Renal pelvis (tissue), 12 donors: ENCODE data around the gene FGL2. TPM values are rescaled to one million over a fixed set of nuclear protein-coding genes. Genes with fewer than 3 reads are reported as not detected.
"Not testable (repeated sequence)": the region's sequence is repeated elsewhere in the genome, so short reads cannot be mapped to it uniquely, and the experiment has no call there.

Experiments
- DNase-seq: peaks from one replicate; pipeline ENCODE4 v3.0.0-alpha.2; 2013
- long read RNA-seq, 16 experiments: transcript quantifications; one replicate each; lab custom pipeline, GENCODE V29; 2026
- polyA plus RNA-seq, 3 donors: library from polyadenylated mRNA; unstranded; fragments of 120-200 nt; gene quantifications; one replicate each; pipeline ENCODE4 v1.2.1, GENCODE V29; 2013; ENCODE audit not compliant: insufficient read length in 3 of 3

Gene FGL2
- polyA plus RNA-seq: 10 to 100 TPM; 33.2 to 48.7 (median 35.1) TPM
- long read RNA-seq, donor 1, full-length matches to known transcripts: 27 of 27 reads
- long read RNA-seq, donor 1, partial matches to known transcripts: 0 of 27 reads
- long read RNA-seq, donor 1, other reads (novel, unspliced or antisense): 0 of 27 reads
- long read RNA-seq, donor 2, full-length matches to known transcripts: 20 of 29 reads
- long read RNA-seq, donor 2, partial matches to known transcripts: 9 of 29 reads
- long read RNA-seq, donor 2, other reads (novel, unspliced or antisense): 0 of 29 reads
- long read RNA-seq, donor 3, full-length matches to known transcripts: 61 of 61 reads
- long read RNA-seq, donor 3, partial matches to known transcripts: 0 of 61 reads
- long read RNA-seq, donor 3, other reads (novel, unspliced or antisense): 0 of 61 reads
- long read RNA-seq, donor 4, full-length matches to known transcripts: 29 of 29 reads
- long read RNA-seq, donor 4, partial matches to known transcripts: 0 of 29 reads
- long read RNA-seq, donor 4, other reads (novel, unspliced or antisense): 0 of 29 reads
- long read RNA-seq, donor 5, full-length matches to known transcripts: 7 of 7 reads
- long read RNA-seq, donor 5, partial matches to known transcripts: 0 of 7 reads
- long read RNA-seq, donor 5, other reads (novel, unspliced or antisense): 0 of 7 reads
- long read RNA-seq, donor 6, full-length matches to known transcripts: 38 of 52 reads
- long read RNA-seq, donor 6, partial matches to known transcripts: 14 of 52 reads
- long read RNA-seq, donor 6, other reads (novel, unspliced or antisense): 0 of 52 reads
- long read RNA-seq, donor 7, full-length matches to known transcripts: 62 of 62 reads
- long read RNA-seq, donor 7, partial matches to known transcripts: 0 of 62 reads
- long read RNA-seq, donor 7, other reads (novel, unspliced or antisense): 0 of 62 reads
- long read RNA-seq, donor 8, full-length matches to known transcripts: 5 of 5 reads
- long read RNA-seq, donor 8, partial matches to known transcripts: 0 of 5 reads
- long read RNA-seq, donor 8, other reads (novel, unspliced or antisense): 0 of 5 reads
- long read RNA-seq, donor 9, full-length matches to known transcripts: 57 of 57 reads
- long read RNA-seq, donor 9, partial matches to known transcripts: 0 of 57 reads
- long read RNA-seq, donor 9, other reads (novel, unspliced or antisense): 0 of 57 reads
- long read RNA-seq, donor 10, full-length matches to known transcripts: 27 of 27 reads
- long read RNA-seq, donor 10, partial matches to known transcripts: 0 of 27 reads
- long read RNA-seq, donor 10, other reads (novel, unspliced or antisense): 0 of 27 reads
- long read RNA-seq, donor 11, full-length matches to known transcripts: 20 of 20 reads
- long read RNA-seq, donor 11, partial matches to known transcripts: 0 of 20 reads
- long read RNA-seq, donor 11, other reads (novel, unspliced or antisense): 0 of 20 reads
- long read RNA-seq, donor 12, full-length matches to known transcripts: 45 of 45 reads
- long read RNA-seq, donor 12, partial matches to known transcripts: 0 of 45 reads
- long read RNA-seq, donor 12, other reads (novel, unspliced or antisense): 0 of 45 reads
- long read RNA-seq, donor 13, full-length matches to known transcripts: 27 of 27 reads
- long read RNA-seq, donor 13, partial matches to known transcripts: 0 of 27 reads
- long read RNA-seq, donor 13, other reads (novel, unspliced or antisense): 0 of 27 reads
- long read RNA-seq, donor 14, full-length matches to known transcripts: 52 of 52 reads
- long read RNA-seq, donor 14, partial matches to known transcripts: 0 of 52 reads
- long read RNA-seq, donor 14, other reads (novel, unspliced or antisense): 0 of 52 reads
- long read RNA-seq, donor 15, full-length matches to known transcripts: 39 of 39 reads
- long read RNA-seq, donor 15, partial matches to known transcripts: 0 of 39 reads
- long read RNA-seq, donor 15, other reads (novel, unspliced or antisense): 0 of 39 reads
- long read RNA-seq, donor 16, full-length matches to known transcripts: 78 of 78 reads
- long read RNA-seq, donor 16, partial matches to known transcripts: 0 of 78 reads
- long read RNA-seq, donor 16, other reads (novel, unspliced or antisense): 0 of 78 reads

DNA sequence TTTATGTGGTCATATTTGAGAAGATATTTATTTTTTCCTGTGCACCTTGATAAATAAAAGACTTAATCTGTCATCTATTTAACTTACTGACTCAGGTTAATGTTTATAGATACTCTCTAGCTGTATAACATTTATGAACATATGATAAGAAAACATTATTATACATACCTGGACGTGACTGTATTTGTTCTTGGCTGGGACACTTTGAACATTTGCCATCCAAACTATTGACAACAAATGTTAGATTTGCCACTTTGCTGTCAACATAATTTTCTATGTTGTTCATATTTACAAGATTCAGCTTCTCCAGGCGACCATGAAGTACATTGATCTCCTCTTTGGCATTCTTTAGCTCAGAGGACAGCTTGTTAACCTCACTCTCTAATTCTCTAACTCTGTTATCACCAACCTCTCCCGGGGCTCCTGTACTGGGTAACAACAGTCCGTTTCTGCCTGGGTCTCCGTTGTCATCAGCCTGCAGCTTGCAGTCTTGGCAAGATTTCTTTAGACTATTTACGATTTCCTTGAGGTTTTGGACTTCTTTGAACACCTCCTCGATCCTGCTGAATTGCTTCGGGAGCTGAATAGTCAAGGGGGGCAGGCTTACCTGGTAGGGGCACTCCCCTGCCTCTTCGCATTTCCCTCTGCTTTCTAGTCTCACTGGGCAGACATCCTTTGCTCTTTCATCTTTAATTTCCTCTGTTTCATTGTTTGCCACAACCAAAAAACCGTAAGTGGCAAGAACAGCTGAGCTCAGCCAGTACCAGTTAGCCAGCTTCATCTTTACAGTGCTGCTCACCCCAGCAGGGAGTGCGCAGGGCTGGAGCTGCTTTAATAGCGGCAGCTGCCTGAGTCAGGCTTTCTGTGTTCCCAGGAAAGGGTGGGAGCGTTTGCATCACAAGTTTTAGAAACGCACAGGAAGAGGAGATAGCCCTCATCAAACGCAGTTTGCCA, at the start of gene FGL2:
FGL2 (minus strand) TSS at position 807 of the 954 bp plus-strand sequence; CDS start at position 781, 26 bp downstream.
- peak; percentile 19 for DNase-seq

GRCh38 chr7:77248154-77248553, 48.5 kb upstream of the FGL2 start:
- no peak for DNase-seq

GRCh38 chr7:77247206-77247850, 47.7 kb upstream of the FGL2 start:
- peak; percentile 36 for DNase-seq

DNA sequence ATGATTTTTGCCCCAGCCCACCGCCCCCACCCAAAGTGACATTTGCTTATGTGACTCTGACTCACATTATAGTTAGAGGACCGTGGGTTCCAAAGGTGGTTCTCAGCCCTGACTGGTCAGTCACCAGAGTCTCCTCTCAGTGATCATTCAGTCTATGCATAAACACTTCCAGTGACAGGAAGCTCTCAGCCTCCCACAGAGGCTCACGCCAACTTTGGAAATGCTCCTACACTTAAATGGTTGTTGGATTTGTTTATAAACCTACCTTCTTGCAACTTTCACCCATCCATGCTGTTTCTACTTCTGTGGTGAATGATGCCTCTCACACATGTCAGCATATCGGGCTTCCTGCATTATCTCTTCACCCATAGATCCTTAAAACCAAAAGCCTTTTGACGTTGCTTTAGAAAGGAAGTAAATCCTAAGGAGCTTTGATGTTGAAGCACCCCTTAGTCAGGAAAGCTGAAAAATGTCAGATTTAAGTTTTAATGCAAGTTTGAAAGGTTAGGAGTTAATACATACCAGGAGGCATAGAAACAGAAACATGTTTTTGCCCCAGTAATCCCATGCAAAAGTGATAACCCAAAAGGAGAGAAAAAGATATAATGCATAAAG, 46.5 kb upstream of the FGL2 start:
- DNase-seq: no peak

GRCh38 chr7:77245015-77245755, 45.6 kb upstream of the FGL2 start:
- DNase-seq: no peak

- DNase-seq: no peak
Observed at GRCh38 chr7:77244222-77244934, 44.8 kb upstream of the FGL2 start.

DNA sequence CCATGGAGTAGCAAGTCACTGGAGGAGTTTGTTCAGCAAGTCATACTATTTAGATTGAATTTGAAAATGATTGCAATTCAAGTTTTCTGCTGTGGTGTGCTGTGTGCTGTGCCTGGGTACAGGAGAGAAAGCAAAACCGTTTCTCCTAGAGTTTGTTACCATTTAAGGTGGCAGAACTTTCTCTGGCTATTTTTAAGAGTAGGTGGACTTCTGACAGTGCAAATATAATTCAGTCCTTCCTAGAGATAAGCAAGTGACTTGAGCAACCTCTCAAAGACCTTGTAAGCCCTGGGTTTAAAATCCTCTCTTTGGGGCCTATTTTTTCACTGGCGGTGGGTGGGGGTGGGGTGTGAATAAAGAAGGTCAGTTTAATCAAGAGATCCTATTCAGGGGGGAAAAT, 42.9 kb upstream of the FGL2 start:
- DNase-seq: no peak

DNA sequence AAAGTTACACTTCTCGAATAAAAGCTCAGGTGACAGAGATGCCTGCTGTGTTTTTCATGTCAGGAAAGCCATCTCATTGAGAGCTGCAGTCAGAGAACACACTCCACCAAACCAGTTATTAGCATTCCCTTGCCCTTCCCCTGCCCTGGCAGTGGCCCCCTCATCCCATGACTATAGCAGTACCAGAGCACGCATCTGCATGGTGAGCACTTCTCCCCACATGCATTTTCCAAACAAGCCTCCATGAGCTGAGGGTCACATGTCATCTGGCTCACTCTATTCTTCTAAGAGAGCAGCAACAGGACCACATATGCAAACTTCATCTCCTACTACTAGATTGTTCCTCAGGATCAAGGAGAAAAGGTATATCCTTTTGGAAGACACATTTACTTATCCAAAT, 42.4 kb upstream of the FGL2 start:
- DNase-seq: no peak

DNA sequence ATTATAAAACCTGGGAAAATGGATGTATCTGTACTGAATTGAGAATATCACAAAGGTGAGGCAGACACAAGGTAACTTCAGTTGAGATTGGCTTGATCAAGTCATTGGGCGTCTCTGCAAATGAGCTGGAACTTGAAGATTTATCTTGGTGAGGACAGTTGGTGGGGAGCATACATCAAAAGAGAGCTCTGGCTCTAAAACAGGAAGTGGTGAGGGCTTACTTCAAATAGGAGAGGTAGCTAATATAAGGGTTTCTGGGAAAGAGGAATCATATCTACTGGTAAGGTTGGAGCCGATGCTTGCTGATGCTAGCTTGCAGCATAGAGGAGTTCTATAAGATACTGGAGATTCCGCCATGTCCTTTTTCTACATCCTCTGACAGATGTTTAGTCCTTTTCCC, 39.9 kb upstream of the FGL2 start:
- no peak for DNase-seq

GRCh38 chr7:77238703-77239136, 39.1 kb upstream of the FGL2 start:
- DNase-seq: no peak

DNA sequence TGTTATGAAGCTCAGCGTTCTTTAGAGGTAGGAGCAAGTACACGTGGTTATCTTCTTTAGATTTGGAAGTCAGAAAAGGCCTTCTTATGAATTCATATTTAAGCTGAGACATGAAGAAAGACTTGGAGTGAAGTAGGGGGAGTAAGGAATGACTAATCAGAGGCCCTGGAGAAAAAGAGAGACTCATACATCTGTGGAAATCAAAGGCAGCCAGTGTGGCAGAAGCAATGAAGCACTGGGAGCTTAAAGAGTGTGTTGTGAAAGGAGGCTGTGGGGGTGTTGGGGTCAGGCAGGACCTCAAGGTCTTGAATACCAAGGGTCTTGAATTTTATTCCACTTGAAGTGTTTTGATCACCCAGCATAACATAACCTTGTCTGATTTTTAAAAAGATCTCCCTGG, 35.7 kb upstream of the FGL2 start:
- DNase-seq: no peak

DNA sequence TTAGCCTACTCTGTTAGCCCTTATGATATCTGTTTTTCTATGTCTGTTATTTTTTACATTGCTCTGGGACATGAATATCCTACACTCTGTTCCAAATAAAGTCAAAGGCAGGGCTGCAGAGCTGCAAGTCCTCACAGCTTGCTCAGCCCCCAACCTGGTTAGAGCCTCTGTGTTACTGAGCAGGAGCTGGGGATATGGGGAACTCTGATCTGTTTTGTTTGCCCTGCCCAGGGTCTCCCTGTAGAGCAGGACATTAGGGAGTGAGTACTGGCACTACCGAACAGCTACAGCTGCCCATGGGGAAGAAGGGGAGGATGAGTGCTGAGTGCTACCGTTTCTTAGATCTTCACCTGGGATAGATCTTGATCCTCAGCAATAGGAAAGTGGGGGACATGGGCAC, 32.8 kb upstream of the FGL2 start:
- no peak for DNase-seq

- DNase-seq: not testable (repeated sequence)
Observed at GRCh38 chr7:77228795-77229194, 29.2 kb upstream of the FGL2 start.

GRCh38 chr7:77226357-77226839, 26.8 kb upstream of the FGL2 start:
- no peak for DNase-seq

GRCh38 chr7:77223261-77223660, 23.6 kb upstream of the FGL2 start:
- no peak for DNase-seq

GRCh38 chr7:77222819-77223218, 23.2 kb upstream of the FGL2 start:
- no peak for DNase-seq
